Occipital lobe (tissue), 2 donors: ENCODE data around the gene DLG2. TPM values are rescaled to one million over a fixed set of nuclear protein-coding genes. Genes with fewer than 3 reads are reported as not detected.
"Not testable (repeated sequence)": the region's sequence is repeated elsewhere in the genome, so short reads cannot be mapped to it uniquely, and the experiment has no call there.

ENCODE experiments used
- DNase-seq: peaks from one replicate; lab custom pipeline; 2025; lab: John Stamatoyannopoulos, UW
- total RNA-seq: library from RNA; depleted of rRNA; stranded (reverse); fragments of >200 nt; gene quantifications from one replicate; pipeline ENCODE4 v1.2.3, GENCODE V29; 2014

DLG2 gene
- total RNA-seq, 1 donor from 2014 or later, result 353 TPM

- DNase-seq, result no peak
Observed at GRCh38 chr11:85643191-85643614, 16.1 kb upstream of the DLG2 start.

DNA sequence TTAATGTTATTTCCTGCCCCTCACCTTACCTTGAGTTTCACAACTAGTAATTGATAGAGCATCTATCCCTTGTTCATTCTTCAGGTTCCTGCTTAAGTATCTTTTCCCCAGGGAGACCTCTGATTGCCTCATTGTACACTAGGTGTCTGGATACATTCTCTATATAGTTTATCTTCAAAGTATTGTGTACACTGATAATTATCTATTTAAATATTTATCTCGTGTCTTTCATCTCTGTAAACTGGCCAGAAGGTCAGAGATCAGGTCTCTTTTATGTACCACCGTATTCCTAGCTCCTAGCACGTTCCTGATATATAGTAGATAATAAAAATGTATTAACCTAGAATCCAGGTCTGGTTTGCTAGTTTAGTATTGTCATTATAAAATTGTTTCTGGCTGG is 7.6 kb upstream of the DLG2 start:
- no peak for DNase-seq

- no peak for DNase-seq
Observed at GRCh38 chr11:85628771-85629341, 1.7 kb upstream of the DLG2 start.

GRCh38 chr11:85627998-85628770 is 1.0 kb upstream of the DLG2 start, which contains the start of gene TMEM126B:
TMEM126B (plus strand) TSS chr11:85628593; CDS start chr11:85628608, 15 bp downstream.
- DNase-seq, result peak; percentile 98

DNA sequence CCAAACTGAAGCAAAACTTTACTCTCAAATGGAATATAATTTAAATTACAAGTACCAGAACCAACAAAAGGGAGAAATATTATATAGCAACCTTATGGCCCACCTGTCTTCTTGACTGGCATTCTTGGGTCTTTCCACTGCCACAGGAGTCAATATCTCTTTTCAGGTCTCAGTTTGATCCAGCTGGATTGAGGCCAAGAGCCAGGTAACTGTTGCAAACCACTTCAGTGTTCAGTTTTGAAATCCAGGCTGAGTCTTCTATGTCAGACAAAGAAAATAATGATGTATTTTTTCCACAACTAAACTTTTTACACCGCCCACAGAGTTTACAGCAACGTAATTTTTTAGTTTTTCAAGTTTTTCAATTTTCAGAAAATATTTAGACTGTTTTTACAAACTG is 648 bp downstream of the DLG2 start:
- DNase-seq, result no peak

DNA sequence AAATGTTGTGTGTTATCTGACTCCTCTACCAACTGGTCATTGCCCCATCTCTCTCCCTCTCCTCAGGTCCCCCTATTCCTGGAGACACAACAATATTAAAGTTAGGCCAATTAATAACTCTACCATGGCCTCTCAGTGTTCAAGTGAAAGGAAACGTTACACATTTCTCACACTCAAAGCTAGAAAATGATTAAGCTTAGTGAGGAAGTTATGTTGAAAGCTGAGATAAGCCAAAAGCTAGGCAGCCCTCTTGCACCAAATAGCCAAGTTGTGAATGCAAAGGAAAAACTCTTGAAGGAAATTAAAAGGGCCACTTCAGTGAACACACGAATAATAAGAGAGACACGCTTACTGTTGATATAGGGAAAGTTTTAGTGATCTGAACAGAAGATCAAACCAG is 6.9 kb downstream of the DLG2 start:
- no peak for DNase-seq

GRCh38 chr11:85619499-85619898 is 7.6 kb downstream of the DLG2 start:
- no peak for DNase-seq

DNA sequence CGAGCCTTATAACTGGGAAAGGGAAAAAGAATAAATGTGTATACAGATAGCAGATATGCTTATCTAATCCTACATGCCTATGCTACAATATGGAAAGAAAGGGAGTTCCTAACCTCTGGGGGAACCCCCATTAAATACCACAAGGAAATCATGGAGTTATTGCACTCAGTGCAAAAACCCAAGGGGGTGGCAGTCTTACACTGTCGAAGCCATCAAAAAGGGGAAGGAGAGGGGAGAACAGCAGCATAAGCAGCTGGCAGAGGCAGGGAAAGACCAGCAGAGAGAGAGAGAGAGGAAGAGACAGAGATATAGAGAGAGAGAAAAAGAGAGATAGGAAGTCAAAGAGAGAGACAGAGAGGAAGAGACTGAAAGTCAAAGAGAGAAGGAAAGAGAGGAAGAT is 15.5 kb downstream of the DLG2 start:
- not testable (repeated sequence) for DNase-seq

DNA sequence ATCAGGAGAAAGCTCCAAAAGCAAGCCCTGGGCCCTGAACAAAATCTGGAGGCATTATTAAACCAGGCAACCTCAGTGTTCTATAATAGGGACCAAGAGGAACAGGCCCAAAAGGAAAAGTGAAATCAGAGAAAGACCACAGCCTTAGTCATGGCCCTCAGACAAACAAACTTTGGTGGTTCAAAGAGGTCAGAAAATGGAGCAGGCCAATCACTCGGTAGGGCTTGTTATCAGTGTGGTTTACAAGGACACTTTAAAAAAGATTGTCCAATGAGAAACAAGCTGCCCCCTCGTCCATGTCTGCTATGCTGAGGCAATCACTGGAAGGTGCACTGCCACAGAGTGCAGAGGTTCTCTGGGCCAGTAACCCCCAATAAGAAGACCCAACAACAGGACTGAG is 17.9 kb downstream of the DLG2 start:
- not testable (repeated sequence) for DNase-seq

DNA sequence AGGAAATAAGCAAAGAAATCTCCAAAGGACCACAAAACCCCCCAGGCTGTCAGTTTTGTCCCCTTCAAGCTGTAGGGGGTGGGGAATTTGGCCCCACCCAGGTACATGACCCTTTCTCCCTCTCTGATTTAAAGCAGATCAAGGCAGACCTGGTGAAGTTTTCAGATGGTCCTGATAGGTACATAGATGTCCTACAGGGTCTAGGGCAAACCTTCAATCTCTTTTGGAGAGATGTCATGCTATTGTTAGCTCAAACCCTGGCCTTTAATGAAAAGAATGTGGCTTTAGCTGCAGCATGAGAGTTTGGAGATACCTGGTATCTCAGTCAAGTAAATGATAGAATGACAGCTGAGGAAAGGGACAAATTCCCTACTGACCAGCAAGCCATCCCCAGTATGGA is 18.5 kb downstream of the DLG2 start:
- not testable (repeated sequence) for DNase-seq

DNA sequence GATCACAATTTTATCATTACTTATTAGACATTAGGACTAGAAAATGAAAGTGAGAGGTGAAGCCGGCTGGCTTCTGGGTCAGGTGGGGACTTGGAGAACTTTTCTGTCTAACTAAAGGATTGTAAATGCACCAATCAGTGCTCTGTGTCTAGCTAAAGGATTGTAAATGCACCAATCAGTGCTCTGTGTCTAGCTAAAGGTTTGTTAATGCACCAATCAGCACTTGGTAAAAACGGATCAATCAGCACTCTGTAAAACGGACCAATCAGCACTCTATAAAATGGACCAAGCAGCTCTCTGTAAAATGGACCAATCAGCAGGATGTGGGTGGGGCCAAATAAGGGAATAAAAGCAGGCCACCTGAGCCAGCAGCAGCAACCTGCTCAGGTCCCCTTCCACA is 20.9 kb downstream of the DLG2 start:
- not testable (repeated sequence) for DNase-seq

DNA sequence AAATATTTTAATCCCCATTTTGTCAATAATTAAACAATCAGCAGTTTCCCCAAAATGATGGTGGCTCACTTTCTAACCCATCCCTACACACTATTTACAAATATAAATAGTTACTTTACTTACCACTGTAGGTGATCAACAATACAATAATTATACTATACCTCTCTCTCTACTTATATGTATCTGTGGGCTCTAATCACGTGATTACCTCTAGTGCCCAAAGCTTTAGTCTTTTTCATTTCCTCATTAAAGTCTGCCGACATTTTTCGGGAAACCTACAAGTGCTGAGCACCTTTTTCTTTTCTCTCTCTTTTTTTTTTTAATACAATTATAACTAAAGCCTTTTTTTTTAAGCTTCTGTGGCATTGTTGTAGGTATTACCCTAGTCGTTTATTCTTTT is 23.9 kb downstream of the DLG2 start:
- DNase-seq, result no peak

DNA sequence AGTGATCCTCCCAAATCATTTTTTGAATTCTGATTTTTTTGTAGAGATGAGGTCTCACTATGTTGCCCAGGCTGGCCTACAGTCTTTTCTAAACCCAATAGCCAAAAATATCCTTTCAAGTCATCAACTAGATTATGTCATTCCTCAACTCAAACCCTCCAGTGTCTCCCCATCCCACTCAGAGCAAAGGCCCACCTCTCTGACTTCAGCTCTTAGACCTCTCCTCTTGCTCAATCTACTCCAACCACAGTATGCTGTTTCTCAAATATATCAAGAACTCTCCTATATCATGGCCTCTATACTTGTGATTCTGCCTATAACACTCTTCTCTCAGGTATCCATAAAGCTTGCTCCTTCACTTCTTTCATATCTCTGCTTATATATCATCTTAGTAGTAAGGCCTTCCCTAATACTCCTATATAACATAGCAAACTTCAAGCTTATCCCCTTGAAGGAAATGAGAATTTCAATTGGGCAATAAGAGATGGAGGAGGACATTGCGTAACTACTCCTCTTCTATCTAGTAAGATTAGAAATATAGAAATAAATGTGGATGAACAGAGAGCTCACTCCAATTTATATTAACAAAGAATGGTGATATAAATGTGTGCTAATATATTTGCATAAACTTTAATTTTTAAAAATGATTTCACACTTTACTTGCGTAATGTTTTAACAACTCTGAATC is 24.5 kb downstream of the DLG2 start:
- DNase-seq, result no peak

- DNase-seq, result no peak
Observed at GRCh38 chr11:85599083-85599482, 28.1 kb downstream of the DLG2 start.

DNA sequence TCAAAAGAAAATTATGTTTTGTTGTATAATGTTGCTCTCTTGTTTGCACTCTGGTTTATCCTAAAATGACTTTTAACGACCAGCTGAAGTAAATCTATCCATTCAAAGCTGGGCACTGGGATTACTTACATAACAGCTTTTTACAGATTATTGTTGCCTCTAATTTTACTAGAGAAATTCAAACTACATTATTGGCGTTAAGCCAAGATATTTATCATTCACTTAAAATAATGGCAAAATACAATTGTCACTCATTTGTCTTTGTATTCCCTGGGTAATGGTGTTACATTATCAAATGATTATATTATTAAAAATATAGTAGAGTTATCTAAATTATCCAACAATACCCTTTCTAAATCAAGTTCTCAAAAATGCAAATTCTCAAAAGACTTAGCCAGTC is 30.3 kb downstream of the DLG2 start:
- no peak for DNase-seq

DNA sequence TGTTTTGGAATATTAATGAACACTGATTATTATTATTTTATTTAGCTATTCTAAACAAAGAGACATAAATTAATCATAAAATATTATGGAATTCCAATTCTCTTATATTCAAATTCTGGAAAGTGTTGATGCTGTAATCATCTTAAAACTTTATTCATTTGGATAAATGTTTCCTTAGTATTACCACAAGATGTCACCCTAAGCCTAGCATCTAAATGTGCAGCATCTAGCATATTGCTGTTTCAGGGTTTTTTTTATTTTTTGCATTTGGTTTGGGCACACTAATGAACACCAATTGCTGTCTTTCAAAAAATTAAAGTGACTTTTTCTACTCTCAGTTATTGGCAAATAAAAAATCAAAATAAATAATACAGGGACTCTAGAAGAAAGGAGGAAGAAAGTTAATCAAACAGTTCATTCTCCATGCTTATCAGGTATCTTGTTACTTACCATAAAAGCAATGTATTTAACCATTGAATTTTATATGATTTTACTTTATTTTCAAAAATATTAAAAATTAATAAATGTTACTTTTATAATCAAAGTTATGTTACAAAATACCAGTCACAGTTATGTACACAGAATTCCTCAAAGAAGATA is 31.8 kb downstream of the DLG2 start:
- no peak for DNase-seq

DNA sequence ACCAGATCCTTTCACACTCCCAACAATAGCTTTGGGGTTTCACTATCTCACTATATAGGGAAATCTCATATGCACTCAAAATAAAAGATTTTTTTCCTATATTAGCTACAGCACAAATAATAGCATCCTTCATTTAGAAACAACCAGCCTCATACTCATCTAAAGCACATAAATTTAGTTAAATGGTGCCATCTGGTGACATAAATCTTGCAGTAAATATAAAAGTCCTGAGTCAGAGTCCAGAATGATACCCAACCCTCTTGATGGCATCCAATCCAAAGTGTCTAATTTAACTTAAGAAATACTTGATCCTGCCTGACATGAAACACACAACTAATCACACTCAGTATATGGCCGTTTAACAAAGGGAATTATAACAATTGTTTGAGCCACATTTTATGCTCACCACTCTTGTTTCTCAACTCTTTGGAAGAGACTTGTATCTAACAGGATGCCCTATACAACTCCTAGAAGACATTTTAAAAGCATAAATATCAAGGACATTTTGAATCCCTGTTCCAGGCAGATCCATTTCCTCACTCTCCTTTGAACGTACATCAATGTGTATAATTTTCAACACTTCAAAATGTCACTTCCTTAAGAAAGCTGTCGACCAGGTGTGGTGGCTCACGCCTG is 36.2 kb downstream of the DLG2 start:
- DNase-seq, result no peak

DNA sequence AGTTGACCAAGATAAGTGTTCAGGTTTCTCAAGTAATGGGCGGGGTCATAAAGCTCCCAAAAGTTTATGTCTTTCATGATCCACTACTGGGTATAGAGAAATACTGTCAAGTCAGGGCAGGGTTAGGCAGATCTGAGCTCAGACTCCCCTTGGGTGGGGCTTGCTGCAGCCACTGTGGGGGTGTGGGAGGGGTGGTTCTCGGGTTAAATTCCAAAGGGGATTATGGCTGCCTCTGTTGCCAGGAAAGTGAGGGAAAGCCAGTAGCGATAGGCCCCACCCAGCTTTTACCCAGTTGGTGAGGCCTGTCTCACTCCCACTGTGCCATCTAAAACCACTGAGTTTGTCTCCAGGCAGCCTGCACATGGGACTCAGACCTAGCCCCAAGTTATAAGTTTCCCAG is 37.8 kb downstream of the DLG2 start:
- DNase-seq, result no peak

- no peak for DNase-seq
Observed at GRCh38 chr11:85582111-85582510, 45.0 kb downstream of the DLG2 start.

DNA sequence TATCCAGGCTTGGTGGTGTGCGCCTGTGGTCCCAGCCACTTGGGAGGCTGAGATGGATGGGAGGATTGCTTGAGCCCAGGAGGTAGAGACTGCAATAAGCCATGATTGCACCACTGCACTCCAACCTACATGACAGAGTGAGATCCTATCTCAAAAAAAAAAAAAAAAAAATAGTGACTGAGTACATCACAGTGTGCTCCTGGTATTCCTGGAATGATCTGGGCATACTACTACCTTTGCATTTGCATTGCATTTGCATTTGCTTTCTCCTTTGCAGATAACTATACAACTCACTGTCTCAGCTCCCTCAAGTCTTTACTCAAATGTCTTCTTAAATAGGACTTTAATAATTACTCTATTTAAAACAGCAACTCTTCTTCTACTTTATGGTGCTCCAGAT is 51.8 kb downstream of the DLG2 start:
- no peak for DNase-seq

- no peak for DNase-seq
Observed at GRCh38 chr11:85572056-85572455, 55.1 kb downstream of the DLG2 start.

- no peak for DNase-seq
Observed at GRCh38 chr11:85569525-85569924, 57.6 kb downstream of the DLG2 start.
